K562 (cell line): ENCODE measurements around the gene TMEM86B. TPM values are rescaled to one million over a fixed set of nuclear protein-coding genes. Genes with fewer than 3 reads are reported as not detected.
A peak's percentile ranks its signal among the peaks of the same experiment; 100 is the strongest.

Experiments used
- ATAC-seq: fragments of 200-7000 bp; cut with Tn5 transposase; 3 replicates; pipeline ENCODE4 v1.9.1; 2020; ENCODE audit warnings: moderate library complexity
- BruUV-seq: library from RNA; stranded (reverse); fragments of 400-500 nt; replicated peaks from 2 replicates; lab custom pipeline; 2021; lab: Mats Ljungman, UMichigan
- CTCF ChIA-PET: fragments of 300-600 bp; formaldehyde crosslinking; extraction: SDS; loops from one replicate; lab custom pipeline; 2021; ENCODE audit warnings: low intra/inter-chr PET ratio; lab: Yijun Ruan, JAX
- POLR2A ChIA-PET: fragments of 300-600, 350-650 bp; sonication (Branson Sonifier 250); formaldehyde crosslinking; extraction: SDS; loops from one replicate; lab custom pipeline; 2021; ENCODE audit warnings: antibody characterized with exemption, inconsistent platforms; lab: Yijun Ruan, JAX
- DNase-seq, 4 experiments: peaks; one replicate each; pipeline versions ENCODE4 v3.0.0 to v3.0.0-alpha.2; 2011 to 2018; ENCODE audit warnings: low spot score in 3 of 4, mixed read lengths in 3 of 4; ENCODE audit errors: extremely low read depth in 1 of 4
- FAIRE-seq: peaks from 2 replicates; lab custom pipeline; 2011; peaks lifted over from hg19 to GRCh38; lab: Jason Lieb, UNC
- H2AFZ ChIP-seq: 2 replicates; pipeline ENCODE4 v1.6.0; 2011; ENCODE audit warnings: low read depth, low read length, control low read depth, inconsistent platforms
- H3K27ac ChIP-seq: fragments of 200-600 bp; 3 replicates; pipeline ENCODE4 v1.8.0; 2011; ENCODE audit warnings: low read depth, mild to moderate bottlenecking, control low read depth, inconsistent platforms, low read length, moderate library complexity, mixed read lengths; ENCODE audit errors: extremely low read depth
- H3K27me3 ChIP-seq, 2 experiments: fragments of 300-600 bp in 1 of 2; 2 replicates in 1 of 2; 3 replicates in 1 of 2; pipeline versions ENCODE4 v1.6.0 to v1.8.0; 2011; ENCODE audit warnings: inconsistent platforms in 2 of 2, low read length in 2 of 2, mild to moderate bottlenecking in 1 of 2, mixed read lengths in 1 of 2, moderate library complexity in 1 of 2; ENCODE audit not compliant: control insufficient read depth in 2 of 2, insufficient read depth in 2 of 2
- H3K36me3 ChIP-seq: fragments of 300-600 bp; 3 replicates; pipeline ENCODE4 v1.8.0; 2011; ENCODE audit warnings: mild to moderate bottlenecking, low read length, inconsistent platforms; ENCODE audit not compliant: control insufficient read depth, insufficient read depth
- H3K4me1 ChIP-seq, 2 experiments: fragments of 200-600 bp in 1 of 2; replicated peaks in 1 of 2; 2 replicates in 1 of 2; 3 replicates in 1 of 2; pipeline versions ENCODE4 v1.5.1 to v1.8.0; 2011; ENCODE audit warnings: inconsistent platforms in 2 of 2, low read length in 2 of 2, mild to moderate bottlenecking in 1 of 2, mixed read lengths in 1 of 2, moderate library complexity in 1 of 2; ENCODE audit not compliant: control insufficient read depth in 2 of 2, insufficient read depth in 2 of 2
- H3K4me2 ChIP-seq: 2 replicates; pipeline ENCODE4 v1.6.1; 2011; ENCODE audit warnings: low read length, control low read depth, inconsistent platforms, mixed read lengths; ENCODE audit not compliant: insufficient read depth
- H3K4me3 ChIP-seq: fragments of 200-600 bp; sonication (generic), shearing (Covaris generic); 2 replicates; pipeline ENCODE4 v1.5.1; 2016; ENCODE audit warnings: control low read depth, inconsistent platforms
- H3K79me2 ChIP-seq: fragments of 200-600 bp; 3 replicates; pipeline ENCODE4 v1.8.0; 2011; ENCODE audit warnings: low read length, inconsistent platforms; ENCODE audit not compliant: control insufficient read depth, insufficient read depth
- H3K9ac ChIP-seq, 2 experiments: 2 replicates each; pipeline versions ENCODE4 v1.6.0 to v1.6.1; 2011; ENCODE audit warnings: low read depth in 2 of 2, low read length in 2 of 2, control low read depth in 1 of 2, inconsistent platforms in 1 of 2, mild to moderate bottlenecking in 1 of 2, mixed read lengths in 1 of 2; ENCODE audit not compliant: insufficient read depth in 1 of 2
- H3K9me1 ChIP-seq: one replicate; pipeline ENCODE4 v1.6.0; 2011; ENCODE audit warnings: inconsistent platforms, mild to moderate bottlenecking, low read length, moderate library complexity; ENCODE audit not compliant: control insufficient read depth, insufficient read depth
- H3K9me3 ChIP-seq: replicated peaks from 2 replicates; pipeline ENCODE4 v1.5.1; 2011; ENCODE audit warnings: low read depth, low read length, inconsistent platforms; ENCODE audit not compliant: control insufficient read depth, insufficient read depth
- H4K20me1 ChIP-seq: replicated peaks from 2 replicates; pipeline ENCODE4 v1.6.1; 2011; ENCODE audit warnings: low read length, inconsistent platforms, mixed read lengths; ENCODE audit not compliant: control insufficient read depth, insufficient read depth
- FOXJ2 ChIP-seq: fragments of 200-800 bp; sonication (Bioruptor generic); IDR thresholded peaks from 2 replicates; pipeline ENCODE4 v1.6.1; 2016; ENCODE audit warnings: missing genetic modification characterization, missing compliant biosample characterization
- POLR2G ChIP-seq: fragments of 200-400 bp; formaldehyde crosslinking; IDR thresholded peaks from 2 replicates; pipeline ENCODE4 v1.6.1; 2017; ENCODE audit warnings: low read depth, mild to moderate bottlenecking, antibody characterized with exemption, low read length, moderate library complexity
- RFX1 ChIP-seq: fragments of 450-650 bp; IDR thresholded peaks from 2 replicates; pipeline ENCODE4 v1.6.1; 2016; ENCODE audit warnings: mild to moderate bottlenecking, moderate library complexity
- SPI1 ChIP-seq: IDR thresholded peaks from 2 replicates; pipeline ENCODE4 v1.6.1; 2011; ENCODE audit warnings: low read depth, low read length, control low read depth, borderline replicate concordance
- VEZF1 ChIP-seq: fragments of 200-800 bp; sonication (Bioruptor generic); IDR thresholded peaks from 2 replicates; pipeline ENCODE4 v1.6.1; 2017; ENCODE audit warnings: missing genetic modification characterization, missing compliant biosample characterization
- ZBTB49 ChIP-seq: sonication (generic); formaldehyde crosslinking; IDR thresholded peaks from 2 replicates; pipeline ENCODE4 v1.8.0; 2022; ENCODE audit warnings: missing genetic modification reagents, mild to moderate bottlenecking, borderline replicate concordance
- ZNF699 ChIP-seq: fragments of 250-450 bp; sonication (Bioruptor Pico); IDR thresholded peaks from 2 replicates; pipeline ENCODE4 v1.8.0; 2021; ENCODE audit warnings: mild to moderate bottlenecking, moderate library complexity; ENCODE audit not compliant: insufficient replicate concordance
- WGBS: fragments of 100-300 bp; shearing (Covaris generic); methylation state at CpG from one replicate; pipeline ENCODE4 v1.1.6; 2016; ENCODE audit warnings: low coverage, mixed read lengths; ENCODE audit not compliant: insufficient coverage; ENCODE audit errors: missing lambda C conversion rate; 5-methylcytosine and 5-hydroxymethylcytosine counted together
- in situ Hi-C: fragments of 300-500 bp; cut with MboI; formaldehyde crosslinking; loops from 4 replicates; pipeline ENCODE4 v1.15.0; 2018; ENCODE audit warnings: inconsistent platforms, mixed read lengths
- intact Hi-C: fragments of 100-400 bp; cut with micrococcal nuclease; formaldehyde crosslinking; loops from 2 replicates; pipeline ENCODE4 v1.14.2; 2022
- polyA plus RNA-seq, 8 experiments: library from polyadenylated mRNA; depleted of rRNA in 4 of 8; stranded (reverse) in 5 of 8; unstranded in 3 of 8; fragments of >200 nt; fragmentation: Nextera tagmentation in 2 of 8; fragmentation: Illumina TruSeq in 1 of 8; extraction: Ambion mirVana in 2 of 8; extraction: Trizol in 1 of 8; gene quantifications; 2 replicates each; pipeline versions ENCODE4 v1.2.1 to v1.2.3, GENCODE V29; 2011 to 2014; ENCODE audit warnings: inconsistent platforms in 1 of 8, missing spikeins in 1 of 8
- total RNA-seq, 7 experiments: library from RNA; depleted of rRNA in 6 of 7; stranded (reverse); fragments of >200 nt in 6 of 7; fragmentation: Illumina TruSeq in 2 of 7; extraction: Trizol in 2 of 7; gene quantifications; 2 replicates each; pipeline versions ENCODE4 v1.2.1 to v1.2.3, GENCODE V29; 2011 to 2021; ENCODE audit warnings: low replicate concordance in 1 of 7

Gene TMEM86B
- total and polyA plus RNA-seq, 9 of the 15 experiments (the other 6 are each of a cell fraction or from before 2014, with no cell fraction given), result 0.28 to 7.9 (median 2.1) TPM

GRCh38 chr19:55248166-55248675, 19.7 kb upstream of the TMEM86B start:
- ATAC-seq (no peak; the same call in 1 of the 3 replicates), DNase-seq (no peak)
- Histone ChIP-seq H3K36me3 (peaks cover 93% of the 10 kb centered on the region), H3K27me3 (no peaks in the 10 kb centered on the region; a peak in 1 of 5 replicates)
- CTCF ChIA-PET, result no interaction called here
- TF ChIP-seq POLR2G, result 0 out of 2 replicates have a peak, but pooled peaks have one; percentile 0
- no peak for TF ChIP-seq ZNF699
- TF ChIP-seq, all 486 proteins: peak for 1
- peaks cover 49% of the 10 kb centered on the region for H4K20me1 ChIP-seq
- intact Hi-C loops (no loop called here), in situ Hi-C loops (no loop called here)
- peak overlapping the region in 1 of 2 experiments; percentile 74; a peak in 2 of 4 replicates for H3K9ac ChIP-seq
- POLR2A ChIA-PET, result interaction anchor here (0.6 to 2.9 kb wide), 6 partner anchors 9 to 407 kb away, joined by 3 to 26 read pairs (median 4); partner anchors contain the start of genes PPP6R1 and U2AF2
- H3K27ac ChIP-seq, result no peak overlapping the region
- 70% methylated on average over 9 of the region's 10 CpGs for WGBS
- no peak overlapping the region for H3K4me2 ChIP-seq
- H3K4me3 ChIP-seq, result no peak overlapping the region
- H3K4me1 ChIP-seq, result peaks cover 7 to 38% of the 10 kb centered on the region in 2 experiments; a peak in 4 of 5 replicates
- H3K9me3 ChIP-seq, result no peaks in the 10 kb centered on the region
- H2AFZ ChIP-seq, result no peak overlapping the region
- FAIRE-seq, result no peak
- BruUV-seq, result no TSS peak
- H3K79me2 ChIP-seq, result peaks cover 62% of the 10 kb centered on the region
- peaks cover 3% of the 10 kb centered on the region for H3K9me1 ChIP-seq

- in situ Hi-C loops, result no loop called here
- 75% methylated on average over 6 of the region's 10 CpGs for WGBS
Observed at GRCh38 chr19:55247621-55248099, 19.1 kb upstream of the TMEM86B start.

More at GRCh38 chr19:55247621-55248099, 19.1 kb upstream of the TMEM86B start:
- H3K36me3 ChIP-seq, result peaks cover 90% of the 10 kb centered on the region
- no TSS peak for BruUV-seq
- H3K9me3 ChIP-seq, result no peaks in the 10 kb centered on the region
- peaks cover 56% of the 10 kb centered on the region for H3K79me2 ChIP-seq
- H3K27me3 ChIP-seq, result no peaks in the 10 kb centered on the region; a peak in 1 of 5 replicates
- intact Hi-C loops, result no loop called here
- H3K4me3 ChIP-seq, result no peak overlapping the region
- H3K9ac ChIP-seq, result peak overlapping the region in 1 of 2 experiments; percentile 66; a peak in 1 of 4 replicates
- ATAC-seq, result peak; percentile 25; the same call in 2 of the 3 replicates
- POLR2A ChIA-PET, result interaction anchor here (2.1 to 2.9 kb wide), 2 partner anchors 9 to 12 kb away, joined by 11 to 26 read pairs; partner anchors contain the start of gene PPP6R1
- peaks cover 7 to 36% of the 10 kb centered on the region in 2 experiments; a peak in 4 of 5 replicates for H3K4me1 ChIP-seq
- no peak overlapping the region for H2AFZ ChIP-seq
- peak; percentile 15; the same call in 1 of the 2 replicates for TF ChIP-seq VEZF1 (CRISPR knock-in tag)
- TF ChIP-seq RFX1, result peak; percentile 67
- TF ChIP-seq SPI1, result peak; percentile 67
- TF ChIP-seq ZBTB49 (CRISPR knock-in tag), result no peak
- peak; percentile 47; the same call in 1 of the 2 replicates for TF ChIP-seq FOXJ2 (tag)
- TF ChIP-seq, all 486 proteins: peak for 4
- Histone ChIP-seq H3K9me1 (peaks cover 3% of the 10 kb centered on the region), H4K20me1 (peaks cover 49% of the 10 kb centered on the region), H3K4me2 (no peak overlapping the region), H3K27ac (no peak overlapping the region)
- CTCF ChIA-PET, result no interaction called here
- FAIRE-seq (no peak), DNase-seq (peak in 1 of 4 experiments; percentile 21)
